DMS114 treated with DMSO at 0.1 percent for 48 hours (cell line): ENCODE data around the gene TMEM38A.
"Not testable (repeated sequence)": the region's sequence is repeated elsewhere in the genome, so short reads cannot be mapped to it uniquely, and the experiment has no call there.

Experiments
- DNase-seq: peaks from one replicate; lab custom pipeline; 2025; ENCODE audit not compliant: unreplicated experiment; lab: John Stamatoyannopoulos, UW

TMEM38A gene

DNA sequence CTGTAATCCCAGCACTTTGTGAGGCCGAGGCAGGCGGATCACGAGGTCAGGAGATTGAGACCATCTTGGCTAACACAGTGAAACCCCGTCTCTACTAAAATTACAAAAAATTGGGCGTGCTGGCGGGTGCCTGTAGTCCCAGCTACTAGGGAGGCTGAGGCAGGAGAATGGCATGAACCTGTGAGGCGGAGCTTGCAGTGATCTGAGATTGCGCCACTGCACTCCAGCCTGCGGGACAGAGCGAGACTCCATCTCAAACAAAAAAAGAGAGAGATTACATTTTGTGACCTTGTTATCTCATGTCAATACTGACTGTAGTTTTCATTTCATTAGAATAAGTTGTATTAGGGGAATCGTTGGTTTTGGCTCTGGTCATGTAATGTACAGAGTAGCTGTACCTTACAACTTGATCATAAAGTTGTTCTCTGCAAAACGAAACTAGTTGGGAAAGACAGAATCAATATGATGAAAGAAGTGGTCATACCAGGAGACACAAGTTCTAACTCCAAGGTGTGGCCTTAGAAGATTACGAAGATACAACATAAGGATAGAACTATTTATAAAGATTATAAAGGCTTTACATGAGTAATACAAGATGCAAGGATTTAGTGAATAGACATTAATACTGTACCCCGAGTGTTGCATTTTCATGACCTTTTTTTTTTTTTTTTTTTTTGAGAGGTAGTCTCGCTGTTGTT lies 15.3 kb downstream of the TMEM38A start:
- no peak for DNase-seq

DNA sequence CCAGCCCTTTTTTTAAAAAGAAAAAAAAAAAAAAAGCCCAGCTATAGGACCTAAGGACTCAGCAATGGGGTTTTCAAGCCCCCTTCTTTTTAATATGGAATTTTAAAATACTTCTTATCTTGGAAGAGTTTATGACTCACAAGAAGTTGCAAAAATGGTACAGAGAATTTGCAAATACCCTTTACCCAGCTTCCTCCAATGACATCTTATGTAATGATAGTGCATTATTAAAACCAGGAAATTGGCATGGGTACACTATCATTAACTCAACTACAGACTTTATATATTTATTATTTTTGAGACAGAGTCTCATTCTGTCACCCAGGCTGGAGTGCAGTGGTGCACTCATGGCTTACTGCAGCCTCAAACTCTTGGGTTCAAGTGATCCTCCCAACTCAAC lies 16.1 kb downstream of the TMEM38A start:
- no peak for DNase-seq

DNA sequence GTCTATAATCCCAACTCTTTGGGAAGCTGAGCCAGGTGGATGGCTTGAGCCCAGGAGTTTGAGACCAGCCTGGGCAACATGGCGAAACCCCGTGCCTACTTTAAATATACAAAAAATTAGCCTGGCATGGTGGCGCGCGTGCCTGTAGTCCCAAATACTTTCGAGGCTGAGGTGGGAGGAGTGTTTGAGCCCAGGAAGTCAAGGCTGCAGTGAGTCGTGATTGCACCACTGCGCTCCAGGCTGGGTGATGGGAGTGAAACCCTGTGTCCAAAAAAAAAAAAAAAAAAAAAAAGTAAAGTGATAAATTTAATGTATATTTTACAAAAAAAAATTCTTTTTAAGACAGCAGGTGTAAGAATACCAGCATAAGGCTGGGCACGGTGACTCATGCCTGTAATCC lies 17.6 kb downstream of the TMEM38A start:
- no peak for DNase-seq

DNA sequence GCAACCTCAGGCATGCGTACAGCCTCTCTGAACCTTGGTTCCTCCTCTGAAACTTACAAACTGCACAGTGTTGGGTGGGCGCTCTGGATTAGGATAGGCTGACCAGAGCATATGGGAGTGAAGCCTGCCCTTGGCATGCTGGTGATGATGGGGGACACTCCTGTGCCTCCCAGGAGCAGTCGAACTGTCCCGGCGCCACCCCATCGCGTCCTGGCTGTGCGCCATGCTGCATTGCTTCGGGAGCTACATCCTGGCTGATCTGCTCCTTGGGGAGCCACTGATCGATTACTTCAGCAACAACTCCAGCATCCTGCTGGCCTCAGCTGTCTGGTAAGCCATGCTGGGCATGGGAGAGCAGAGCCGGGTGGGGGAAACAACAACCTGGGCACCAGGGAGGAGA lies 18.9 kb downstream of the TMEM38A start:
- DNase-seq, result no peak

DNA sequence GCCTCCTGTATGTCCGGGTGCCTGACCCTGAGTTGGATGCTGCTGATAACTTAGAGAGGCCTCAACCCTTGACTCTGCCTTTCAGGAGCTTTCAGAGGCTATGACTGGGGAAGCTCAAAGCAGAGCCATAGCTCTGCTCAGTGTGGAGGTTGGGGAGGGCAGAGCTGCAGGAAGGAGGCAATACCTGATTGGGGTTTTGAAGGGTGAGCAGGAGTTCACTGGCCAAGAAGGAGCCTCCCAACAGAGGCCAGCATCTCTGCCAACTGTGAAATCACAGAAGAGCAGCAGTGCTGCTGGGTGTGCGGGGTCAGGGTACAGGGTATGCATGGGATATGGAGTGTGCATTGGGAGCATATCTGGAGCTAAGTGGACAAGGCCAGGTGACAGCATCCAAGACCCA lies 21.6 kb downstream of the TMEM38A start:
- no peak for DNase-seq

DNA sequence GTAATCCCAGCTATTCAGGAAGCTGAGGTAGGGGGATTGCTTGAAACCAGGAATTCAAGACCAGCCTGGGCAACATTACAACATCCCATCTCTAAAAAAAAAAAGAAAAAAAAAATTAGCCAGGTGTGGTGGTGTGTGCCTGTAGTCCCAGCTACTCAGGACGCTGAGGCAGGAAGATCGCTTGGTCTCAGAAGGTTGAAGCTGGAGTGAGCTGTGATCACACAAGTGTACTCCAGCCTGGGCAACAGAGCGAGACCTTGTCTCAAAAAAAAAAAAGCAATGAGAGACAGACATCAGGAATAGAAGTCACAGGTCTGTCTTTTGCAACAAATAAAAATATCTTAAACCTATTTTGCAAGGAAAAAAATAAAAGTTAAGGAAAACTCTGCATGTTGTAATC lies 23.3 kb downstream of the TMEM38A start:
- DNase-seq, result no peak

DNA sequence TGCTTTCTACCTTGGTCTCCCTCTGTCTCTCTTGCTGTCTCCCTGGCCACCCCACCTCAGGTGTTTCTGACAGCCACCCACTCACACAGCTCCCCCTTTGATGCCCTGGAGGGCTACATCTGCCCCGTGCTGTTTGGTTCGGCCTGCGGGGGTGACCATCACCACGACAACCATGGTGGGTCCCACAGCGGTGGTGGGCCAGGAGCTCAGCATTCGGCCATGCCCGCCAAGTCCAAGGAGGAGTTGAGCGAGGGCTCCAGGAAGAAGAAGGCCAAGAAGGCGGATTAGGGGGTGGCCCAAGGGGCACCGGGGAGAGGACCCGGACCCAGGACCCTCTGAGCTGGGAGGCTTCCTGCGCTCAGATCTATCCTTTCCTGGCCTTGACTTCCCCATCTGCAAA lies 27.1 kb downstream of the TMEM38A start:
- DNase-seq, result no peak

DNA sequence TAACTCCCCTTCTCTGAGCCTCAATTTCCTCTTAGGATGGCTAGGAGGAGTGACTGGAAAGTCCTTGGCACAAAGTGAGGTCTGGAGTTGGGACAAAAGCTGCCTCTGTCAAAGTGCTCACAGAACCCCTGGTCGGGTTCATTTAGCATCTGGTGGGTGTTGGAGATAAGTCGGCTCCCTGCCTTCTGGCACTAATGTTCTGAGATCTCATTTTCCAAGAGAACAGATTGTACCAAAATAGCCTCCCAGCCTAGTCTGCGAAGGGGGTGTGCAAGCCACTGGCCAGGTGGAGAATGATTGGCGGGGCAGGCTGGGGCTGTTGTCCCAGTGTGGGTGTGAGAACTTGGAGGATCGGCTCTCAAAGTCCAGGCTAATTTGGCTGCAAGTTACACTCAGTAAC lies 38.0 kb downstream of the TMEM38A start:
- DNase-seq, result no peak

DNA sequence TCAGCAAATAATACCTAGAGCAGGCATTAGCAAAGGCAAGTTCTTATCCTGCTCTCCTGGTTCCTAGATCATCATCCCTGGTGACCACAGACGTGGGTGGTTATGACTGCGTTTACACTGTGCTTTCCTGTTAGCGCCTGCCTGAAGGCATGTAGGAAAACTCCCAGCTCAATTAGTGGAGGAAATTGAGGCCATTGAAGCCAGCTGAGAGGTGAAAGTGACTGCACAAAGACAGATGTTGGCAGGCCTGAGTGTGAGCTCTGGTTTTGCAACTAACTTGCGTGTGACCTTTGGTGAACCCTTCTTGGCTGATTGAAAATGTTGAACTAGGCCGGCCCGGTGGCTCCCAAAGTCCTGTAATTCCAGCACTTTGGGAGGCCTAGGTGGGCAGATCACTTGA lies 41.2 kb downstream of the TMEM38A start:
- DNase-seq, result no peak

DNA sequence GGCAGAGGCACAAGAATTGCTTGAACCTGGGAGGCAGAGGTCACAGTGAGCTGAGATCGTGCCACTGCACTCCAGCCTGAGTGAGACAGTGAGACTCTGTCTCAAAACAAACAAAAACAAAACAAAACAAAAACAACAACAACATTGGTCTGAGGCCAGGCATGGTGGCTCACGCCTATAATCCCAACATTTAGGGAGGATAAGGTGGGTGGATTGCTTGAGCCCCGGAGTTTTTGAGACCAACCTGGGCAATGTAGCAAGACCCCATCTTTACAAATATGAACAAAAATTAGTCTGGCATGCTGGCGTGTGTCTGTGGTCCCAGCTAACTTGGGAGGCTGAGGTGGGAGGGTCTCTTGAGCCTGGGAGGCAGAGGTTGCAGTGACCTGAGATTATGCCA lies 42.7 kb downstream of the TMEM38A start:
- no peak for DNase-seq

DNA sequence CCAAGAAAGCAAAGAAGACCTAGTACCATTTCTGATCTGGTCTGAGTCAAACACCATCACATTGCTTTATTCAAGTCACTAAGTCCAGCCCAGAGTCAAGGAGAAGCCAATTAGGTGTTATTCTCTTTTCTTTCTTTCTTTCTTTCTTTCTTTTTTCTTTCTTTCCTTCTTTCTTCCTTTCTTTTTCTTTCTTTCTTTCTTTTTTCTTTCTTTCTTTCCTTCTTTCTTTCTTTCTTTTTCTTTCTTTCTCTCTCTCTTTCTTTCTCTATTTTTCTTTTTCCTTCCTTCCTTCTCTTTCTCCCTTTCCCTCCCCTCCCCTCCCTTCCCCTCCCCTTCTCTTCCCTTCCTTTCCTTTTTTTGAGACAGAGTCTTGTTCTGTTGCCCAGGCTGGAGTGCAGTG lies 49.9 kb downstream of the TMEM38A start:
- not testable (repeated sequence) for DNase-seq

DNA sequence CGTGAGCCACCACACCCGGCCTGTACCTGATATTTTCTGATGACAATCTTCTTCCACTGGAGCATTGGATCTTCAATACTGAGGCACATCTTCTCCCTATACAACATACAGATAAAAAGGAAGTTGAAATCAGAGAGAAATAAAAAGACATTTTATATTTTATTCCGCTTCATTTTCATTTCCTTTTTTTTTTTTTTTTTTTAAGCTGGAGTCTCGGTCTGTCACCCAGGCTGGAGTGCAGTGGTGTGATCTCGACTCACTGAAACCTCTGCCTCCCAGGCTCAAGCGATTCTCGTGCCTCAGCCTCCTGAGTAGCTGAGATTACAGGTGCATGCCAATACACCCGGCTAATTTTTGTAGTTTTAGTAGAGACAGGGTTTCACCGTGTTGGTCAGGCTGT lies 51.4 kb downstream of the TMEM38A start:
- DNase-seq, result not testable (repeated sequence)

DNA sequence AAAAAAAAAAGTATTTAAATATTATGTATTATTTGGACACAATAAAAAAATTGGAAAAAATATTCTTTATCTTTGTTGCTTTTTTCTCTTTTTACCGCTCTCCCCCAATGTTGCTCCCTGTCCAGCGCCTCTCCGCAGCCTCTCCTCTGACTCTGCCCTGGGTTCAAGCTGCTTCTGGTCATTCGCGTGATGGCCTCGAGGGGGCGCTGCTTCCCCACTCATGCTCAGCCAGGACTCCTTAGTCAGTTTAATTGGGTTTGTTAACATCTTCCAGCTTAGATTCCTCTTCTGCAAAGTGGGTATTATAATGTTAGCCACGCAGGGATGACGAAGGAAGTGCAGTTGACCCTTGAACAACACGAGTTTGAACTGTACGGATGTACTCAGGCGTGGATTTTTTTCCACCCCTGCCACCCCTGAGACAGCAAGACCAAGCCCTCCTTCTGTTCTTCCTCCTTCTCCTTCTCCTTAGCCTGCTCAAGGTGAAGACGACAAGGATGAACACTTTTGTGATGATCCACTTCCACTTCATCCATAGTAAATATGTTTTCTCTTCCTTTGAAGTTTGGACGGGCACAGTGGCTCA lies 53.9 kb downstream of the TMEM38A start:
- peak; percentile 20 for DNase-seq

DNA sequence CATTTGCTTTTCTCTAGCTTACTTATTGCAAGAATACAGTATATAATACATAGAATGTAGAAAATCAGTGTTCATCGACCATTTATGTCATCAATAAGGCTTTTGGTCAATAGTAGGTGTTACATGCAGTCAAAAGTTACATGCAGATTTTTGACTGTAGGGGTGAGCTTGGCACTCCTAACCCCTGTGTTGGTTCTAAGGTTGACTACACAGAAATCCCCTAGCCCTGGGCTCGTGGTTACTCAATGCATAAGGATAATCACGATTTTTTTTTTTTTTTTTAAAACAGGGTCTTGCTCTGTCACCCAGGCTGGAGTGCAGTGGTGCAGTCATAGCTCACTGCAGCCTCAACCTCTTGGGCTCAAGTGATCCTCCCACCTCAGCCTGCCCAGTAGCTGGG lies 54.7 kb downstream of the TMEM38A start:
- DNase-seq, result no peak

DNA sequence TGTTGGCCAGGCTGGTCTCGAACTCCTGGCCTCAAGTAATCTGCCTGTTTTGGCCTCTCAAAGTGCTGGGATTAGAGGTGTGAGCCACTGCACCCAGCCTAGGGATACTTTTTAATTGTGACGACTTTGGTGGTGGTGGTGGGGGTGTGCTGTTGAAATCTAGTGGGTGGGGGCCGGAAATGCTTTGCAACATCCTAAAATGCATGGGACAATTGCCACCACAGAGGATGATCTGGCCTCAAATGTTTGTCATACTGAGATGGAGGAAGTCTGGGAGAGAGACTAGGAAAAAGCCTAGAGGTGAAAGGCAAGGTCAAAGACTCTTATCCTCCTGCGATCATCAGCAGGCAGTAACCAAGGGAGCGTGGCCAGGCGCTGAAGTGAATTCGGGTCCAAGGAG lies 60.1 kb downstream of the TMEM38A start:
- no peak for DNase-seq

DNA sequence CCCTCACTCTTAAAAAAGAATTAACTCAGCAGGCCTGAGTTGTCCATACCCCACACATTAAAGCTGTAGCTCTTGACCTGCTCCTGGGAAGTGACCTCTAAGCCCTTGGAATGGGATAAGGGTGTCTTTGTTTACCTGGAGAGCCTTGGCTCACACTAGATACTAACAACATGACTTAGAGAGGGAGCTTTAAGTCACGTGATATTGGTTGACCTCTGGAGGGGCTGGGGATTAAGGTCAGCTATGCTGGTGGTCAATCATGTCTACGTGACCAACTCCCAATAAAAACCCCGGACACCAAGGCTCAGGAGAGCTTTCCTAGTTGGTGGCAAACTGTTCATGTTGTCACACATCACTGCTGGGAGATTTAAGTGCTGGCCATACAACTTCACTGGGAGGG lies 61.7 kb downstream of the TMEM38A start:
- DNase-seq, result no peak

DNA sequence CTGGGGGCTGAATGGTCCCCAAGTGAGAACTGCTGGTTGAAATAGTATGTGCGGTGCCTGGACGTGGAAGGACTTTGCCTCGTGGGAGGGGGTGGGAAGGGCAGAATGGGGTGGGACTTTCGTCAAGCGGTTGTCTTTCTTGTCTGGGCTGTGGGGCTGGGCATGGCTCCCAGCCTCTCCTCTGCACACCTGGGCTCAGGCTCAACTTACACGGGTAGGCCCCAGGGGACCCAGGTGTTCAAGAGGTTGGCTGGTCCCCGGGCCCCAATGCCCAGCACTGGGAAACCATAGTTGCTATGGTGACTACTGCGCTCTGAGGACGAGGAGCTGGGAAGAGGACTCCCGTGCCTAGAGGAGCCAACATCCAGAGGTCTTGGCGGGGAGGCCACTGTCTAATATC lies 66.0 kb downstream of the TMEM38A start:
- no peak for DNase-seq

DNA sequence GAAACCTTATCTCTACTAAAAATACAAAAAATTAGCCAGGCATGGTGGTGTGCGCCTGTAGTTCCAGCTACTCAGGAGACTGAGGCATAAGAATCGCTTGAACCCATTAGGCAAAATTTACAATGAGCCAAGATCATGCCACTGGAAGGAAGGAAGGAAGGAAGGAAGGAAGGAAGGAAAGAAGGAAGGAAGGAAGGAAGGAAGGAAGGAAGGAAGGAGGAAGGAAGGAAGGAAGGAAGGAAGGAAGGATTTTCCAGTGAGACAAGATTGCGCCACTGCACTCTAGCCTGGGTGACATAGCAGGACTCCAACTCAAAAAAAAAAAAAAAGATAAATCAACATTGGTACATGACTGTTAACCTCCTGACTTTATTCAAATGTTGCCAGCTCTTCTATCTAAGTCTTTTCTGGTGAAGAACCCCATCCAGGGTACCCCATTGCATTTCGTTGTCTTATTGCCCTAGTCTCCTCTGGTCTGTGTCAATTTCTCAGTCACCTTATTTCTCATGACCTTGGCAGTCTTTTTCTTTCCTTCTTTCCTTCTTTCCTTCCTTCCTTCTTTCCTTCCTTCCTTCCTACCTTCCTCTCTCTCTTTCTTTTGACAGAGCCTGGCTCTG lies 74.8 kb downstream of the TMEM38A start:
- DNase-seq, result not testable (repeated sequence)

DNA sequence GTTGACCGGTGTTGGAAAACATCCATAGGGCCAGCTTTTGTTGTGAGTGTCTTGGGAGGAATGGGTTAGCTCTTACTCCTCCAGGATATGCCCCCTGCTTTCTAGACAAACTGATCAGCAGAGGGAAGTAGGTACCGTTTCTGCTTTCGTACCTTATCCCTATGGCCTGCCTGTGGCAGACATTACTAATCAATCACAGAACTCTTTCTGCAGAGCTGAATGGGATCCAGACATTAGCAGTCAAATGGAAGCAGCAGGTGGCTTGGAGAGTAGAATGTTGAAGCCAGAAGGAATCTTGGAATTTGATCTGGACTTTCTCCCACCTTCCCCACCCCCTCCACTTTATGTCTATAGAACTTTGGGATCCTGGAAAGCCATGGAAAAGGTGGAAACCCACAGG lies 75.8 kb downstream of the TMEM38A start:
- DNase-seq, result no peak

DNA sequence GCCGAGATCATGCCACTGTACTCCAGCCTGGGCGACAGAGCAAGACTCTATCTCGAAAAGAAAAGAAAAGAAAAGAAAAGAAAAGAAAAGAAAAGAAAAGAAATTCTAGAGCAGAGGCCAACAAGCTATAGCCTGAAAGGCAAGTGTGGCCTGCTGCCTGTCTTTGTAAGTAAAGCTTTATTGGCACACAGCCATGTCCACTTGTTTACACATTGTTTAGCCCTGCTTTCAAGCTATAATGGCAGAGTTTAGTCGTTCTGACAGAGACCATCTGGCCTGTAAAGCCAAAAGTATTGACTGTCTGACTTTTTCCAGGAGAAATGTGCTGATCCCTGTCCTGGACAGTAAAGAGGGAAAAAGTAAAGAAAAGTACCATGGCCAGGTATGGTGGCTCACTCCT lies 77.0 kb downstream of the TMEM38A start:
- DNase-seq, result no peak

DNA sequence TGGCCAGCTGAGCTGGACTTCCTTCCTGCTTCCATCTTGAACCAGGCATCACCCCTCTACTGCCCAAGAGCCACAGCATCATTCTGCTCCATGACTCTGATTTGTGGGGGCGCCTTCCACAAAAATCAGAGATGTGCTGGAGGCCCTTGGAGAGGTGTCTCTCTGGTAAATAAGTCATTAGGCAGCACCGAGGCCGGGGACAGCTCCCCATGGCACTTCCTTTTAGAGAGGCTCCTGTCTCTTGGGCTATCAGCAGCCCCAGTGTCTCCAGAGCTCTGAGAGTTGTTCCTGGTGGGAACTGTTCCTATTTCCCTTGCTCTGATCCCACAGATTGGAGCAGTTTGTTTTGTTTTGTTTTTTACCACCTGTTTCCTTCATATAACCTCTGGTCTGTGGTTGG lies 78.6 kb downstream of the TMEM38A start:
- no peak for DNase-seq
